Measurements from ENCODE around the gene PARD3B. TPM values are rescaled to one million over a fixed set of nuclear protein-coding genes. Genes with fewer than 3 reads are reported as not detected.

Gene PARD3B
- total RNA-seq, 1 experiment from 2014 or later, result 3.9 TPM

DNA sequence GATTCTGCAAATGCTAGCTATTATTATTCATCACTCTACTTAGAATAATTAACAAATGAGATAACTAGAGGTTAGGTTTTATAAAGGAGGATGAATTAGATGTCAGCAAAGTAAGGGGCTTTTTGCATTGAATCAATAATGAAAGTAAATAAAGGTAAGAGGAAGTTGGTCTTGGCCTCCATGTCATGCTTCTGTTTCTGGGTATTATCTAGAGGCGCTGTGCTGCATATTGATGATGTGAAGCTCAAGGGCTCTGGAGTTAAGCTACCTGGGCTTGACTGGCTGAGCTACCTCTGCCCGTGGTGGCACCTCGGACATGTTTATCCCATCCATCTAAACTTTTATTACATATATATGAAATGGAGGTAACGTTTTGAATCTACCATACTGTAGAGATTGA, 350.9 kb downstream of the PARD3B start:
- no peaks in the 10 kb centered on the region for H3K36me3 ChIP-seq (ENCODE audit: low read depth, low read length)
- H3K4me1 ChIP-seq (ENCODE audit: insufficient read depth, low read length), result no peaks in the 10 kb centered on the region
- H3K27ac ChIP-seq (ENCODE audit: low read length), result no peak overlapping the region
- no peak for DNase-seq
- BruUV-seq (replicated peaks), result no TSS peak
- H3K27me3 ChIP-seq (ENCODE audit: low read length), result no peaks in the 10 kb centered on the region
- H3F3A ChIP-seq (ENCODE audit: low read length, unreplicated experiment), result no peaks in the 10 kb centered on the region
- H3K9me2 ChIP-seq (replicated peaks; ENCODE audit: low read length), result no peaks in the 10 kb centered on the region
- ATAC-seq, result no peak
- H4K20me1 ChIP-seq (ENCODE audit: low read length), result no peaks in the 10 kb centered on the region
- H2AFZ ChIP-seq (ENCODE audit: low read length), result no peak overlapping the region
- H3K79me2 ChIP-seq (ENCODE audit: low read length), result no peaks in the 10 kb centered on the region
- intact Hi-C loops (cut with micrococcal nuclease), result no loop called here
- ChIA-PET CTCF (no interaction called here), POLR2A (ENCODE audit: unreplicated experiment) (no interaction called here)
- no peak overlapping the region for H3K9ac ChIP-seq (ENCODE audit: low read length)
- H3K4me3 ChIP-seq (ENCODE audit: low read length), result no peak overlapping the region
- no peaks in the 10 kb centered on the region for H3K9me3 ChIP-seq (ENCODE audit: low read length)
- no peak overlapping the region for H3K4me2 ChIP-seq (ENCODE audit: low read length)
- TF ChIP-seq EZH2phosphoT487 (IDR thresholded peaks at IDR 0.05; ENCODE audit: borderline replicate concordance, low read length) (no peak), EZH2 (IDR thresholded peaks at IDR 0.05; ENCODE audit: low read length, unreplicated experiment) (no peak)
- TF ChIP-seq, protein P1, sequence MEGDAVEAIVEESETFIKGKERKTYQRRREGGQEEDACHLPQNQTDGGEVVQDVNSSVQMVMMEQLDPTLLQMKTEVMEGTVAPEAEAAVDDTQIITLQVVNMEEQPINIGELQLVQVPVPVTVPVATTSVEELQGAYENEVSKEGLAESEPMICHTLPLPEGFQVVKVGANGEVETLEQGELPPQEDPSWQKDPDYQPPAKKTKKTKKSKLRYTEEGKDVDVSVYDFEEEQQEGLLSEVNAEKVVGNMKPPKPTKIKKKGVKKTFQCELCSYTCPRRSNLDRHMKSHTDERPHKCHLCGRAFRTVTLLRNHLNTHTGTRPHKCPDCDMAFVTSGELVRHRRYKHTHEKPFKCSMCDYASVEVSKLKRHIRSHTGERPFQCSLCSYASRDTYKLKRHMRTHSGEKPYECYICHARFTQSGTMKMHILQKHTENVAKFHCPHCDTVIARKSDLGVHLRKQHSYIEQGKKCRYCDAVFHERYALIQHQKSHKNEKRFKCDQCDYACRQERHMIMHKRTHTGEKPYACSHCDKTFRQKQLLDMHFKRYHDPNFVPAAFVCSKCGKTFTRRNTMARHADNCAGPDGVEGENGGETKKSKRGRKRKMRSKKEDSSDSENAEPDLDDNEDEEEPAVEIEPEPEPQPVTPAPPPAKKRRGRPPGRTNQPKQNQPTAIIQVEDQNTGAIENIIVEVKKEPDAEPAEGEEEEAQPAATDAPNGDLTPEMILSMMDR (conservative IDR thresholded peaks at IDR 0.05; ENCODE audit: low read depth, low read length), result no peak

DNA sequence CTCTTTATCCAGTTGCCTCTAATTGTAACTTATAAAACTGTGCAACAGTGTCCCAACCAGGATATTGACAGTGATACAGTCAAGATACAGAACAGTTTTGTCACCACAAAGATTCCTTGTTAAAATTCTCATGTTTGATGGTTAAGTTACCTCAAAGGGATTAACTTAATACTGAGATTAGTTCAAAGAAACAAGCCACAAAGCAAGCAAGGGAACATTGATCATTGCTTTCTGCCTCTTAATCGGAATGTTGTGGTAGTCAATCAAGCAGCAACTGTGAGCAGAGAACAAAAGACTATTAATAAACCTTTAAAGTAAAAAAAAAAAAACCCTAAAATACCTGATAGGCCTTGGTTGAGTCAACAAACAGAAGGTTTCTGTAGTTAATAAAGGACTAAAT, 352.3 kb downstream of the PARD3B start:
- Histone ChIP-seq H3K27me3 (ENCODE audit: low read length) (no peaks in the 10 kb centered on the region), H3K9me3 (ENCODE audit: low read length) (no peaks in the 10 kb centered on the region), H3K9me2 (replicated peaks; ENCODE audit: low read length) (no peaks in the 10 kb centered on the region), H3K36me3 (ENCODE audit: low read depth, low read length) (no peaks in the 10 kb centered on the region), H3K9ac (ENCODE audit: low read length) (no peak overlapping the region), H3K4me3 (ENCODE audit: low read length) (no peak overlapping the region), H2AFZ (ENCODE audit: low read length) (no peak overlapping the region), H4K20me1 (ENCODE audit: low read length) (no peaks in the 10 kb centered on the region), H3K79me2 (ENCODE audit: low read length) (no peaks in the 10 kb centered on the region), H3K4me2 (ENCODE audit: low read length) (no peak overlapping the region), H3K27ac (ENCODE audit: low read length) (no peak overlapping the region), H3F3A (ENCODE audit: low read length, unreplicated experiment) (no peaks in the 10 kb centered on the region), H3K4me1 (ENCODE audit: insufficient read depth, low read length) (no peaks in the 10 kb centered on the region)
- no peak for ATAC-seq
- no TSS peak for BruUV-seq (replicated peaks)
- intact Hi-C loops (cut with micrococcal nuclease), result no loop called here
- CTCF ChIA-PET, result no interaction called here
- POLR2A ChIA-PET (ENCODE audit: unreplicated experiment), result interaction anchor here (0.7 kb wide), 1 partner anchor 617 kb away, joined by 8 read pairs; no protein-coding TSS in a partner anchor
- no peak for DNase-seq
- TF ChIP-seq EZH2phosphoT487 (IDR thresholded peaks at IDR 0.05; ENCODE audit: borderline replicate concordance, low read length) (no peak), EZH2 (IDR thresholded peaks at IDR 0.05; ENCODE audit: low read length, unreplicated experiment) (no peak)
- TF ChIP-seq, protein P1 (conservative IDR thresholded peaks at IDR 0.05; ENCODE audit: low read depth, low read length), result no peak

DNA sequence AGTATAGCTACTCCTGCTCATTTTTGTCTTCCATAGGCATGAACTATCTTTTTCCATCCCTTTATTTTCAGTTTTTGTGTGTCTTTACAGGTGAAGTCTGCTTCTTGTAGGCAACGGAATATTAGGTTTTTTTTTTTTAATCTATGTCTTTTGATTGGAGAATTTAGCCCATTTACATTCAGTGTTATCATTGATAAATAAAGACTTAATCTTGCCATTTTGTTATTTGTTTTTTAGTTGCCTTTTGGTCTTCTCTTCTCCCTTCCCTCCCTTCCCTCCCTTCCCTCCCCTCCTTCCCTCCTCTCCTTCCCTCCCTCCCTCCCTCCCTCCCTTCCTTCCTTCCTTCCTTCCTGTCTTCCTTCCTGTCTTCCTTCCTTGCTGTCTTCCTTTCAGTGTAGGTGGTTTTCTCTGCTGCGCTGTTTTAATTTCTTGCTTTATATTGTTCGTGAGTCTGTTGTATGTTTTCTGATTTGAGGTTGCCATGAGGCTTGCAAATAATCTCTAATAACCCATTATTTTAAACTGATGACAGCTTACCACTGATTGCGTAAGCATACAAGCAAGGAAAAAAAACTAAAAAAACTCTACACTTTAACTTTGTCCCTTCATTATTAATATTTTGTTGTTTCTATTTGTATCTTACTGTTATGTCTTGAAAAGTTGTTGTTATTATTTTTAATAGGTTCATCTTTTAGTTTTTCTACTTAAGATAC, 353.8 kb downstream of the PARD3B start:
- Histone ChIP-seq H4K20me1 (ENCODE audit: low read length) (no peaks in the 10 kb centered on the region), H3K79me2 (ENCODE audit: low read length) (no peaks in the 10 kb centered on the region), H3K36me3 (ENCODE audit: low read depth, low read length) (no peaks in the 10 kb centered on the region), H3K4me2 (ENCODE audit: low read length) (no peak overlapping the region), H3F3A (ENCODE audit: low read length, unreplicated experiment) (no peaks in the 10 kb centered on the region), H3K27ac (ENCODE audit: low read length) (no peak overlapping the region), H3K4me3 (ENCODE audit: low read length) (no peak overlapping the region), H3K9me2 (replicated peaks; ENCODE audit: low read length) (no peaks in the 10 kb centered on the region), H3K9ac (ENCODE audit: low read length) (no peak overlapping the region), H3K9me3 (ENCODE audit: low read length) (no peaks in the 10 kb centered on the region), H3K27me3 (ENCODE audit: low read length) (no peaks in the 10 kb centered on the region), H2AFZ (ENCODE audit: low read length) (no peak overlapping the region), H3K4me1 (ENCODE audit: insufficient read depth, low read length) (no peaks in the 10 kb centered on the region)
- ChIA-PET CTCF (no interaction called here), POLR2A (ENCODE audit: unreplicated experiment) (no interaction called here)
- TF ChIP-seq, protein P1 (conservative IDR thresholded peaks at IDR 0.05; ENCODE audit: low read depth, low read length), result no peak
- no peak for TF ChIP-seq EZH2phosphoT487 (IDR thresholded peaks at IDR 0.05; ENCODE audit: borderline replicate concordance, low read length)
- no peak for TF ChIP-seq EZH2 (IDR thresholded peaks at IDR 0.05; ENCODE audit: low read length, unreplicated experiment)
- no TSS peak for BruUV-seq (replicated peaks)
- ATAC-seq, result no peak
- DNase-seq, result no peak
- intact Hi-C loops (cut with micrococcal nuclease), result no loop called here

All from PC-3 (cell line).